DMS114 treated with DMSO at 0.1 percent for 48 hours (cell line): Measurements from ENCODE around the gene TMEM89.
A peak's percentile ranks its signal among the peaks of the same experiment; 100 is the strongest.

Experiments
- DNase-seq: peaks from one replicate; lab custom pipeline; 2025; ENCODE audit not compliant: unreplicated experiment; lab: John Stamatoyannopoulos, UW

Gene TMEM89

DNA sequence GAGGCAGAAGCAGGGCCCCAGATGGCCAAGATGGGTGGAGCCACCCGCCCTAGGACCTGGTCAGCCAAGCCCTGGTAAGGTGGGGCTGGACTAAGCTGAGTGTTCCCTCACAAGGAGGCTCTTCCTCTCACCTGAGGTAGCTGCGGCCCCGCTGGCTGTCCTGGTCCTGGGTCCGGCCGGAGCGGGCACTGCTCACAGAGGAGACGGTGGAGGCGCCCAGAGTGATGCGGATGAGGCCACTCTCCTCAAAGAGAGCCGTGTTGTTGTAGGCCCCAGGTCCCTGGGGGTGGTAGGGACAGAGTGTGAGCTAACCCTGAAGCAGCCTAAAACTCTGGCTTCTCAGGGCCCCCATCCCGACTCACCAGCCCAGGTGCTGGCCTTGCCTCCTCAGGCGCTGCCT, 21.0 kb upstream of the TMEM89 start:
- no peak for DNase-seq

DNA sequence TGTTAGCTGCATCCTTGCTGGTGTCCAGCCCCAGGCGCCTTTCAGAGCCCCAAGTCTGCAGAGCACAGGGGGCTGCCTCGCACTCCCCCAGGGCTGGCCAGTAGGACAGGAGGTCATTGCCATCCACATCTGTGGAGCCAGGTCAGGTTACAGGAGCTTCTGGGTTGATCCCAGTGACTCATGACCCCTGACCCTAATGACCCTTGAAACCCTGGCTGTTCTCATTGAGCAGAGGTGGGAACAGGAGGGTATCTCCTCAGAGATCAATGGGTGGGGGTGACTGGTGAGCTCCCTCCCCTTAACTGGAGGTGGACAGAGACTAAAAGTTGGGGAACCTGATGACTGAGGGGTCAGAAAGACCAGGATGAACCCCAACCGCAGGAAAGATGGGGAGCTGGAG, 19.8 kb upstream of the TMEM89 start:
- no peak for DNase-seq

DNA sequence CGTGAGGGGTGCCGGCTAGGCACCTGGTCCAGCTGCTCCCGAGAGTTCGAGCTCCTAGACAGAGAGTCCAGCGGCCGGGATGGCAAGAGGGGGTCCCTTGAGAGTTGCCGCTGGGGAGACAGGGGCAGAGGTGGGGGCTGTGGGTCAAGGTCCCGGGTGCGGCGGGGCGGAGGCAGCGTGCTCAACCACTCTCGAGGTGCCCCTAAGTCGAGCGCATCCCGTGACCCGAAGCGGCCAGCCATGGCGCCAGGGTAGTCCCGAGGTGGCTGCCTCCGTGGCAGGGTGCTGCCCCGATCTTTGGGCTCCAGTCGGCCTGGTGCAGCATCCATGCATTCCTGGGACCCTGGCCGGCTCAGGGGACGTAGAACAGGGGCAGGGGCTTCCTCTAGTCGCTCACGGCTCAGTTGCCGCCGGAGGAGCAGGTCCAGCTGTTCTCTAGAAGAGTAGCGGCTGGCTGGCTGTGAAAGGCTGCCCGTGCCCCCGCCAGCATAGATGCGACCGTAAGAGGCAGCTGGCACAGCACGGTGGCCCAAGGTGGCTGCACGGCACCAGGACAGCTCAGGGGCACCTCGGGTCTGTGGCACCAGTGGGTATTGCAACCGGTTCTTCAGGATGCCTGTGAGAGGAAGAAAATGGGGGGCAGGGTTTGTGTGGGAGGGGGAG, 18.5 kb upstream of the TMEM89 start:
- no peak for DNase-seq

DNA sequence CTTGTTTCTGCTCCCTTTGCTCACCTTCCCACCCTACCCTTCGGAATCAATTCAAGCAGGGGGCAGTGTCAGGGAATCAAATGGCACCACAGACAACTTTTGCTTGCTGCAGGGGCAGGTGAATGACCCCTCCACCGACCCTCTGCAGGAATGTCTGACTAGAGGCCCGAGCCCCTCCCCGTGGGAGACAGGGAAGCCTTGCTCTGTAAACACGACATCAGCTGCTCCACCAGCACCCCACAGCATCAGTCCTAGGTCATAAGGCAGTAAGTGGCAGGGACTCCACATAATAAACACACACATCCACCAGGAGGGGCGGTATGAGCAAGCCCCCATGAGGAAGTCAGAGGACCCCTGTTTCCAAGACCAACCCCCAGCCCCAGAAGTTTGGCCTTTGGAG, 15.7 kb upstream of the TMEM89 start:
- no peak for DNase-seq

DNA sequence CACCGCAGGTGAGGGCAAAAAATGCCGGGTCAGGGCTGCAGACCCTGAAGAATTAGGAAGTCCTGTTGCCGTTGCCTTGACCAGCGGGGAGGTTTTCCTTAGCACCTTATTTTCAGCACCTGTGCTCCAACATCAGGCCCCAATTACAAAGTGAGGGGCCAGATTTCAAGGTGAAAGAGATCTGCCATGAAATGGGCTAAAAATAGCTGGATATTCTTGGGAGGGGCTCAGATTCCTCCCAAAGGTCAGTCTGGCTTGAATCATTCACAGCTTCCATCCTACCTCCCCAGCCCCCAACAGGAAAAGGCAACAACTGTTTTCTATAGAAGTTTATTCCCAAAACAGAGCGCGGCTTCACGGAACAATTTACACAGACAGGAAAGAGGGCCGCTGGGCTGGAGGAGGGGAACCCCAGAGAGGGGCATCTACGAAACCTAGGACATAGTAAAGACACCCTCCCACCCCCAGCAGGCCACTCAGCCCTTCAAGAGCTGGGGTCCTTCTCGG, 14.6 kb upstream of the TMEM89 start:
- no peak for DNase-seq

DNA sequence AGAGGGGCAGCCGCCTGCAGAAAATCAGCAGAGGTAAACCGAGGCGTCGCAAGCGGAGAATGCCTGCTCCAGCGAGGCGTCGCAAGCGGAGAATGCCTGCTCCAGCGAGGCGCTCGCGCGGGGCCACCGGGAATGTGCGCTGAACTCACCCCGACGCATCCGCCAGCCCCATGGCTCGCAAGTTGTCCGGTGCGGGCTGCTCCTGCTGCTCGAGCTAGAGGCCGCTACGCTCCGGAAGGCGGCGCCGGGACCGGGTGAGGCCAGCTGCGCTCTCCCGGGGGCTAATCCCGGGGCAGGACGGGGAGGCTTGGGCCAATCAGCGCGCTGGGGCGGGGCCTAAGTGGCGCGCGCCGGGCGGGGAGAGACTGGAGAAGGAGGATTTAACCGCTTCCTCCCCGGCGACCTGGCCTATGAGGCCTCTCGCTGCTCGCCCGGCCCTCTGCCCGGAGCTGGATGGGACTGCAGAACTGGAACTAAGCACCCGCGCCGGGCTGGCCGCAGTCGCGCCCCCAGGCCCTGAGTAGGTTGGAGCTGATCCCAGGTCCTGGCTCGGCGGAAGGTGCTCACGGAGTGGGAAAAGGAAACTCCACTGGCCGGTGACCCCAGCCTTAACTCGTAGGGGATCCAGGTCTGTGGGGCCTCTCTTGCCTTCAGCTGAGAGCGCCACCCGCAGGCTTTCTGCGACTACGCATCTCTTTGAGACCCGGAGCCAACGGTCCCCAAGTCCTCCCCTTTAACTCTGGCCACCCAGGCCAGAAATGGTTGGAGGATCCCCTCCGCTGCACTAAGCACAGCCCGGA, 13.9 kb upstream of the TMEM89 start, which contains the start of gene SLC26A6:
Gene SLC26A6 (minus strand): TSS at position 240 of the 800 bp plus-strand sequence. CDS start 68 bp downstream, at position 172.
- DNase-seq: peak; percentile 85

DNA sequence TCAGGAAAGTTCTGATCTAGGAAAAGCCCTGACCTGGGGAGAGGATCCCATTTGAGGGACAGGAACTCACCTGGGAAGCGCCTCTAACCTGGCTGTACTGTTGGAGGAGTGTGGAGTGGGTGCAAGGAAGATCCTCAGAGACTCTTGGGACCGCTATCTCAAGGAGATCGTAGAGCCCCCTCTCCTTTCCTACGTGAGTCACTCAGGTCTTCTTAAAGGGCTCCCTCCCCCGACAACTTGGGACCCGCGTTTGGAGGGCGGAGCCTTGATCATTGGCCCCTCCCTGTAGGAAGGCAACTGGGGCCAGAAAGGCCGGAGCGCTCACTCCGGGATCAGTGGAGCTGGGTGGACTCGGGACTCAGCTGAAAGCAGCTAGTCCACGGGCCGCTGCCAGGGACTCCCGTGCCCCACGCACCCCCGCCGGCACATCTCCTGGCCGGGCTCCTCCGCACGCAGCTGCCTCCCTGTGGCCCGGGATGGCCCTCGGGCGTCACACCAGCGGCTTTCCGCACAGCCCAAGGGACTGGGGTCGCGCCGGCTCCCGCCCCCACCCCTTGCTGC, 13.2 kb upstream of the TMEM89 start:
- DNase-seq: no peak

DNA sequence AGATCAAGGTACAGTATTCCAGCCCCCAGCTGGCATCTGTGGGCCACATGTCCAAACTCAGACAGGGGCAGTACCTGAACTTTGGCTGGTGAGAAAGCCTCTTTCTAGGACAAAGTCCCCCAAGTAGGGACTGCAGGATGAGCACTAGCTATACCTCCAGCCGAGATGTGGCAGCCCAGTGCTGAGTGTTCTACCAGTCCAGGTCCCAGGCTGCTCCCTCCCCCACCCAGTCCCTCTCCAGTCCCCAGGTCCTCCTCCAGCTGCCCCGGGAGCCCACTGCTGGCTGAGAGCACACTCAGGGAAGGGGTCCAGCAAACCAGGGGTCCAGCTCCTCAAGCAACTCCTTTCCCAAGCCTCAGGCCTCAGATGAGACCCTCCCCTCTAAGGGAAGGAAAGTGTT, 12.2 kb upstream of the TMEM89 start:
- DNase-seq: no peak

DNA sequence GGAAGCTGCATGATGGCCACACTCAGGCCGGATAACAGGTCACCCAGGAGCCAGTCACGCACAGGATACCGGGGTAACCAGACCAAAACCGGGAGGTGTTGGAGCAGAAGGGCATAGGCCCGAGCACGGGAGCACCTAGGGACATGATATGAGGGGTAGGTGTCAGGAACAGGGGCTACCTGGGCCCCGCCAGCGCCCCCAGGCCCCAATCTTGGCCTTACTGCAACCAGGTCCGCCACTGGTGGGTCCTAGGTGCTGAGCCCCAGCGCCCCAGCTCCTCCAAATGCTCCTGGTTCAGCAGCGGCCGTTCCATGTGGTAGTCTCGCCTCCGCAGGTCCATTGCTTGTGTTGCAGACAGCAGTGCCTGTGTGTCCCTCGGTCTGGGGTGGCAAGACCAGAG, 11.7 kb upstream of the TMEM89 start:
- DNase-seq: no peak

DNA sequence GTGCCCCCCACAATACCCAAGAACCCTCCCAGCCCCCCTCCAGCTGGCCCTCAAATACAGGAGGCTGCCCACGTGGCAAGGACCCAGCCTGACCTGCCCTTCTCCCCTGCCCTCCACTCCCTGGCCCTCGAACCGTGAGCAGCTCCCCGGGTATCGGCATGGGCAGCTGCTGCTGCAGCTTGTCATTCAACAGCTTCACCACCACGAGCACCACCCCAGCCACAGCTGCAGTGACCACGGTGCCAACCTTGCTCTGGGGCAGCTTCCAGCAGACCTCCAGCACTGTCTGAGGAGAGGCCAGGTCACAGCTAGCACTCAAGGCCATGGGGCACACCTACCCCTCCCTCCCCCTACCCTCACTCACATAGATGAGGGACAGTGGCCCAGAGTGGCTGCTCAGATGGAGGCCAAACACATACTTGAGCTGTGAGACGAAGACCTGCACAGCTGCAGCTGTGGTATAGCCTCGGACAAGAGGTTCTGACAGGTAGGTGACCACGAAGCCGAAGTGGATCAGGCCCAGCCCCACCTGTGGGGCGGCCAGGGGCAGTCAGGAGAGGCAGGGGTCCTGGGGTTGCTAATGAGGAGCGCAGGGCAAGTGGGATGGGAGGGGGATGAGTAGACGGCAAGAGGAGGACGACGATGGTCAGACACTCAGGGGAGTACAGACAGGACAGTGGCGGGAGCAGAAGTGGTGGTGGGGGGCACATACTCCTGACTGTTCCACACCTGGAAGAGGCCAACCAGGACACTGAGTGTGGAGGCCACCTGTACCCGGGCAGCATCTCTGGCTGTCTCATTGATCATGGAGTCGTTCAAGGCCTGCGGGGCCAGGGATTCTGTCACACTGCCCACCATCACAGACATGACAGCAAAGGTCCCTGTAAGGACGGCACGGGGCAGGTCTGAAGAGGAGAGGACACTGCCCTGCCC, 10.2 kb upstream of the TMEM89 start:
- no peak for DNase-seq

DNA sequence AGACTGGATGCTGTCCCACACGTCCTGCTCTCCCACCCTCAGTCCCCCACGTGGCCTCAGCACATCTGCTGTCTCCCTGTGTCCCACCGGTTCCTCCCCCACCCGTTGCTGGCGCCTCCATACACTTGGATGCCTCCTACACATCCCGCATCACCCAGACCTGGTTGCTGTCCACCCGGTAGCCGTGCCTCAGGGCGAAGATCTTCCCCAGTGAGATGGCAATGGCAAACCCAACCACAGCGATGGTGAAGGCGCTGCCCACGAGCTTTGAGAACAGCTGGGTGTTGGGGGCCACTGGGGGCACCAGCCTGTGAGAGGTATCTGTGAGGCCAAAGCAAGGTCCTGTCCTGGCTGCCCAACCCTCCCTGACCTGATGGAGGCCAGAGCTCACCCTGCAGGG, 9.3 kb upstream of the TMEM89 start:
- no peak for DNase-seq

DNA sequence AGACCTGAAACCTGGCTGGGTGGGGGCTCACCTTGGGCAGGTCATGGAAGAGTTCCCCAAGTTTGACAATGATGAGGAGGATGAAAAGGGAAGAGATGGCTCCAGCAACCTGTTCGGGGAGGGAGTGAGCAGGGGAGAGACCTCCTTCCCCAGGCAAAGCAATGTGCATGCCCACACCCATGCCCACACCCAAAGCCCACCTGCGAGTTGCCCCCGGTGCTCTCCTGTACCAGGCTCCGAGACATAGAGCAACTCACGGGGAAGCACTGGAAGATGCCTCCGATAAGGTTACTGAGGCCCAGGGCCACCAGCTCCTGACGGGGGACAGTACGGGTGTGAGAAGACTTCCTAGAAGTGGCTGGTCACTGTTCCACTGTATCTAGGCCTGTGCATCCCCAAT, 8.8 kb upstream of the TMEM89 start:
- DNase-seq: no peak

DNA sequence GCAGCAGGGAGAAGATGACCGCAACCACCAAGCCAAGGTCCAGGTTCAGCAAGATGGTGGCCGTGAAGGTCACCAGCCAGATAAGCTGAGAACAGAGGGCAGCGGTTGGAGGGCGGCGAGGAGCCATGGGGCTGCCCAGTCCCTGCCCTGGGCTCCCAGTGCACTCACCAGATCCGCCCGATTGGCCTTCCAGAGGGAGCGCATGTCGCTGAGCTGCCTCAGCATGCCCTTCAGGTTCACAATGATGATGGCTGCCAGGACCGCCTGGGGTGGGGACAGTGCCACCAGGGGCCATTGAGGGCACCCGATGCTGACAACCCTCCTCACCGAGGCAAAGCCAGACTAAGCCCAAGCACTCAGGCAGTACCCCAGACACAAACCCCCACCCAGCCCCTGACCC, 8.3 kb upstream of the TMEM89 start:
- DNase-seq: no peak

DNA sequence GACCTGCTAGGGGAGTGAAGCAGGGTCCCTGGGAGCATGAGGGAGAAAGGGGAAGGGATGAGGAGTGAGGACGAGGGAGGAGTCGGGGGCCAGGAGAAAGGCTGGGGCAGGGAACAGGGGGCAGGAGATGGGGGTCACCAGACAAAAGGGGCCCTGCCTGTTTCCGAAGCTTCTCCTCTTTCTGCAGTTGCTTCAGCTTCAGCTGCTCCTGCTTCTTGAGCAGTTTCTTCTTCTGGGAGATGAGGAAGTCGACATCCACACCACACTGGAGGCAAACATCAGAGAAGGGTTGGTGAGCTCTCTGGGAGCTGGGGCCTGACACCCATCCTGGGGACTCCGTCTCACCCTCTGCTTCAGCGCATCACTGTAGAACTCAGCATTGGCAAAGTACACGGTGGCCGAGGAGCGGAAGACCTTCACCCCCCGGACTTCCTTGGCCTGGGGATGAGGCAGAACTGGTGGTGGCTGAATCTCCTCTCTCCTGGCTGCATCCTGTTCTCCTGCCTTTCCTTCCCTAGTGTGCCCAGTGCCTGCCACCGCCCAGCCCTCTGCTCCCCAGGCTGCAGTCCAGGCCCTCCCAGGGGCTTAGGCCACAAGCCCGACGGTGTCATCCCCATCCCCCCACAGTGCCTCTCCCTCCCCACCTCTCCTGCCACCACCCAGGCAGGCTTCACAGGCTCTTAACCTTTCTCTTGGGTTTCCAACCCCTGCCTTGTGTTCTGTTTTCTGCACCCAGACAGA, 6.9 kb upstream of the TMEM89 start:
- DNase-seq: no peak

DNA sequence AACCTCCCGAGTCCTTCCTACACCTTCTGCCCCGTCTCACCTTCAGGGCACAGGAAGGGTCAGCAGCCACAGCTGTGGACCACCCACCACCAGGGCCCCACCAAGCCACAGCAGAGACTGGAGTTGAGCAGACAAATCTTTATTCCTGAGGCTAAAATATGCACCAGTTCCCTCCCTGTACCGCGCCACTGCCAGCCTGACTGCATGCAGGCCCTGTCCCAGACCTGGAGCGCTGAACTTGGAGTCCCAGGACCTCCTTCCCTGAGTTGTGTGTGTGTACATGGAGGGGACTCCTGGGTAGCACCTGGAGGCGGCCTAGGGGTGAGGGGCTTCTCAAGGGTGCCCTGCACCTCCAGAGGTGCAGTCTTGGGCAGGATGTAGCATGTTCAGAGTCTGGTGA, 4.0 kb upstream of the TMEM89 start:
- no peak for DNase-seq

DNA sequence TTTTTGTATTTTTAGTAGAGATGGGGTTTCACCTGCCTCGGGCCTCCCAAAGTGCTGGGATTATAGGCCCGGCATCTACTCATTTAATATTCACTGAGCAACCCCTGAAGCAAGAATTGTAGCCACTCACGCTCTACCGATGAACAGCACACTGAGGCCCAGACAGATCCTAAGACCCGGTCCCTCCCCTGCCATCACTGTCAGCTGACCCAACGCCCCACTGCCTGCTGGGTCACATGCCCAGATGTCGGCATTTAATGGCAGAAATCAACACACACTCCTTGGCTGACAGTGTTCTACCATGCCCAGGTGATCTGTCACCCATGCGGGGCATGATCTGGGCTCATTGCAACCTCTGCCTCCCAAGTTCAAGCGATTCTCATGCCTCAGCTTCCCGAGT, 3.2 kb upstream of the TMEM89 start:
- DNase-seq: no peak

DNA sequence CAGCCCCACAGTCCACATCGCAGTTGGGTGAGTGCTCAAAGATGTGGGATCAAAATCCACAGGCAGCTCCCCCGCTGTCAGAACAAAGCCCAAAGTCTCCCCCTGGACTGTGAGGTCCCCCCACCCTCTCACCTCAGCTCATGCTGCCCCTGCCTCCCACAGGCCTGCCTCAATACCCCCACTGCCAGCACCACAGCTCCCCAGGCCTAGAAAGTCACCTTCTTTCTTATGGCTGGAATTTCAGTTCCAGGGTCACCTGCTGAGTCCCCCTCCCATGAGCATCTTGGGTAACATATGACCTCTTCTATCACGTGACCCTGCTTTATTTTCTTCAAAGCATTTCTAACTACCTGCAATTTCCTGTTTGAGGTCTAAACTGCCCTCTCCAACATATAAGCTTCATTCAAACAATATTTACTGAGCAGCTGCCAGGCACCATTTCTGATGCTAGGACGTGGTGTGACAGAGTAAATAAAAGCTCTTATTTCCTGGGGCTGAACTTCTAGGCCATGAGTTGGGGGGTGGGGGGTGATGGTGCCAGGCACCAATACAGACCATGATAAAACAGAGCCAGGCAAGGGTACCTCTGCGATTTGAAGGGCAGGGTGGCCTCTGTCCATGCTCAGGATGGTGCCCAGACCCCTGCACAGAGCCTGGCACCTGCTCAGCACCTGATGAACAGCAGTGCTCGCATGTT, 2.4 kb upstream of the TMEM89 start:
- DNase-seq: no peak

DNA sequence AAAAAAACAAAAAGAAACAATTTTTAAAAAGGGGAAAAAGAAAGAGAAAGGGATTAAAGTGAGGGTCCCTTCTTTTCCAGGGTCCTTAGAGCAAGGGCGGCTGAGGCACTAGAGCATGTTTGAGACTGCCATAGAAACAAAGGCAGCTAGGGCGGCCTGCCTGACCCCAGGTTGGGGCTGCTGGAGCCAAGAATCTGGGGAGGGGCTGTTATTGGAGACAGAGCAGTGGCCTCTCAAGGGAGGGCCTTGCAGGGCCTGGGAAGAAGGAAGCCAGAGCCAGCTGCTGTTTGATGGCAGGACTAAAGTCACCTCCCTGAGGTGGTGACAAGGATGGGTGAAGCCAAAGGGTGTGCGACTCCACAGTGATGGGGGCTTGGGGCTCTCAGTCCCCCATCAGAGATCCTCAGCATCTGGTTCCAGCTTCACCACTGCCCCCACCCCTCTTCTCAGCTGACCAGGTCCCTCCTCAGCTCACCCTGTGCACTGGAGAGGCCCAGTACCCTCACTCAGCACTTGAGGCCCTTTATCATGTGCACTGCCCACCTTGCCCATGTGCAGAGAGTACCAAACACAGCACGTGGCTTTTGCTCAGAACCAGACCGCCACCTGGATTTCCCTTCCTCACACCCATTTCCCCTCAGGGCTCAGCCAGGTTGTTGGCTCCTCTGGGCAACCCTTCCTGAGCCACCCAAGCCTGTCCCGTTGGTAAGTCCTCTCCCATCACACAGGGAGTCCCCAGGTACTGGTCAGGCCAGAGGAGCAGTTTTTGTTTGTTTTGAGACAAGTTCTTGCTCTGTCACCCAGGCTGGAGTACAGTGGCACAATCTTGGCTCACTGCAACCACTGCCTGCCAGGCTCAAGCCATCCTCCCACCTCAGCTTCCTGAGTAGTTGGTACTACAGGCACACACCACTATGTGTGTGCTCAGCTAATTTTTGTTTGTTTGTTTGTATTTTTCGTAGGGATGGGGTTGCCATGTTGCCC, 1.7 kb downstream of the TMEM89 start:
- DNase-seq: no peak

DNA sequence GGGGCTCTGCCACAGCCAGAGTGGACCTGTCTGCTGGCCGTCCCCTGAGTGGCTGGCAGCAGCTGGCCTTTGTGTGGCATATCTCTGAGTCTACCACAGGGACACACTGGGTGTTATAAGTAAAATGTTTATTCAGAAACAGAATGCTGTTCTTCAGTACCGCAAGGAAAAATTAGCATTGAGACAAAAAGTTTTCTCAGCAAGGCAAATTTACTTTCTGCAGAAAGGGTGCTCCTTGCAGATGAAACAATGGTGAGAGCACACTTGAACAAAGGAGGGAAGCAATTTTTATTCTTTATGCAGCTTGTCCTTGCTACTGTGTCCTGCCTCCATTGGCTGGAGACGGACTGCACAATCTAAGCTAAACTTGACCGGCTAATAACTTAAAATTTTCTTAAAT, 4.0 kb downstream of the TMEM89 start:
- no peak for DNase-seq
